CD4-positive, alpha-beta T cell treated with Interleukin-15 for 1 hour (primary cell): ENCODE measurements around the gene CCL22.
"Not testable (repeated sequence)": the region's sequence is repeated elsewhere in the genome, so short reads cannot be mapped to it uniquely, and the experiment has no call there.

Experiments used
- DNase-seq: peaks from one replicate; pipeline ENCODE4 v3.0.0-alpha.2; 2020

The CCL22 gene, protein sequence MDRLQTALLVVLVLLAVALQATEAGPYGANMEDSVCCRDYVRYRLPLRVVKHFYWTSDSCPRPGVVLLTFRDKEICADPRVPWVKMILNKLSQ

DNA sequence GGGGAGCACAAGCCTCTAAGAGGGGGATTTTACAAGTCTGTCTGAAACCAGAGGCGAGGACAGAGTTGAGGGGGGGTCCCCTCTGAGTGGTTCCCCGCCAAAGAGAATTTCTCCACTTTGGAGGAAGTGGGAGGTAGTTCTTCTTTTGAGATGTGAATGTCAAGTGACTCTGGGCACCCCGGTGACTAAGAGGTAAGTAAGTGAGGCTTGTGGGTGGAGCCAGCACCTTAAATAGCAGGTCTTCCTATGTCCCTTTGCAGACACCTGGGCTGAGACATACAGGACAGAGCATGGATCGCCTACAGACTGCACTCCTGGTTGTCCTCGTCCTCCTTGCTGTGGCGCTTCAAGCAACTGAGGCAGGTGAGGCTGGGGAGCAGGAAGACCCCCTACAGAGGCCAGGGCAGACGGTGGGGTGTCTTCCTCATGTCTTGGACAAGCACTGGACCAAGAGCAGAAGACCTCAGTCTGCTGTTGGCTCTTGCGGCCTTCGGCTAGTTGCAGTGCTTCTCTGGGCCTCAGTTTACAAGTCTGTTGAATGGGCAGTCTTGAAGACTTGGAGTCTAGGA is at the start of gene CCL22:
CCL22 (plus strand) TSS at position 257 of the 569 bp plus-strand sequence; CDS start at position 291, 34 bp downstream.
- DNase-seq, result peak; percentile 43

DNA sequence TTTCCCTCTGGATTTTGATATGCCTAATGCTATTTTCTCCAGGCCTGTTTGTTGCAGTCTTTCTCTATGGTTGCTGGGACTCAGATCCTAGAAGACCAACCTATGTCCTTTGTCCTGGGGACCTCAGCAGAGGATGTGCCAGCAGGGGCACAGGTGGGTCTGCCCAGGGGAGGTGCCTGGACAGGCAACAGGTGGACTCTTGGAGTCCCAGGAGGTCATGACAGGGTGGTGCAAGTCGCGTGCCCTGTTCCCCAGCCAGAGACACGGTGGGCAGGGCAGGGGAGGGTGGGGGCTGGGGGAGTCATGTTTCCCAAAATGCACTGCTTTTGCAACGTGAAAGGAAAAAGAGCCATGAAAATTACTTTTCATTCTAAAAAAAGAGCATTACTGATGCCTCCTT is 47.8 kb upstream of the CCL22 start:
- no peak for DNase-seq

GRCh38 chr16:57313509-57313908 is 45.1 kb upstream of the CCL22 start:
- no peak for DNase-seq

DNA sequence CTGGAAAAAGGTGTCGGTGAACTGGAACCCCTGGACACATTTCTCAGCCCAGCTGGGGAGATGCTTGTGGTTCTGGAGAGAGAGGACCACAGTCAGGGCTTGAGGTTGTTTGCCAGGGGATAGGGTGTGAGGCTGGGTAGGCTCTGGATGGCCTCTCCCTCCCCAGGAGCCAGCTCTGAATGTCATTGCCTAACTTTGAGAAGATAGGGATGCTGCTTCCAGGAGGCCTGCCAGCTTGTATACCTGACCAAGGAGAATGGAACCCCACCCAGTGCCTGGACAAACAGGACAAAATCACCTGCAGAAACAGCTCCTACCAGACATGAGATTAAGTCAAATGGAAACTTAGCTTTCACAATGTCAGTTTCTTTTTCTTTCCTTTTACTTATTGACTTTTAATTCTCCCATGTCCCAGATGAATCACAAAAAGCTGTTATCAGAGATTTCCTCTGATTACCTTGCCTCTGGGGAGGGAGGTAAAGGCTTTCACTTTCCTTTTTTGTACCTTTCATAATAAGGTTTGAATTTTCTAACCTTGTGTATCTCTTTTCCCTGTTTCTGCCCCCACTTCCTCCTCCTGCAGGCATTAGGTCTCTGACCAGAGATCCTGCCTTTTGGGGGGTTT is 44.3 kb upstream of the CCL22 start:
- no peak for DNase-seq

GRCh38 chr16:57315416-57315815 is 43.2 kb upstream of the CCL22 start:
- no peak for DNase-seq

GRCh38 chr16:57316390-57317017 is 42.1 kb upstream of the CCL22 start:
- no peak for DNase-seq

GRCh38 chr16:57318240-57318970 is 40.2 kb upstream of the CCL22 start:
- no peak for DNase-seq

DNA sequence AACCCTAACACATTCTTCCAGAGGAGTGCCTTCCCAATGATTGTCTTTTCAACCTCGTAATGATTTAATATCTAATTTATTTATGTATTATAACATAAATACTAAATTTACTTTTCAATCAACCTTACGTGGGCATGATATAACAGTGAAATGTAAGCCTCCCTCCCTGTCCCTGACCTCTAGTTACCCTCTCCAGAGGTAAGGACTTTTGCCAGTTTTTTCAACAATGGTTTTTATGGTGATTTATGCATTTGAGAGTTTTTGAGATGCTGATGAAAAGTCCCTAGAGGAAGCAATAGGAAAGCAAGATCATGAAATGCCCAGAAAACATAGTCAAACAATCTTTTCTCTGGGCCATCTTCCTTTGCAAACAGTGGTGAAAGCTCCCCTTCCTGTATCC is 38.9 kb upstream of the CCL22 start:
- no peak for DNase-seq

- no peak for DNase-seq
These were observed 33.8 kb upstream of the CCL22 start for GRCh38 chr16:57324749-57325148.

GRCh38 chr16:57325458-57325857 is 33.1 kb upstream of the CCL22 start:
- no peak for DNase-seq

GRCh38 chr16:57329718-57330327 is 28.8 kb upstream of the CCL22 start:
- no peak for DNase-seq

DNA sequence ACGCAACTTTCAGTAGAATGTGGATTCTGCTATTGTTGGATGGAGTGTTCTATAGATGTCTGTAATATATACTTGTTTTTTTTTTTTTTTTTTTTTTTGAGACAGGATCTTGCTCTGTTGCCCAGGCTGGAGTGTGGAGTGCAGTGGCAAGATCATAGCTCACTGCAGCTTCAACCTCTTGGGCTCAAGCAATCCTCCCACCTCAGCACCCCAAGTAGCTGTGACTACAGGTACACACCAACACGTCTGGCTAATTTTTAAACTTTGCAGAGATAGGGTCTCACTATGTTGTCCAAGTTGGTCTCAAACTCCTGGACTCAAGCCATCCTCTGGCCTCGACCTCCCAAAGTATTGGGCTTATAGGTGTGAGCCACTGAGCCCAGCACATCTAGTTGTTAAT is 27.2 kb upstream of the CCL22 start:
- DNase-seq, result no peak

DNA sequence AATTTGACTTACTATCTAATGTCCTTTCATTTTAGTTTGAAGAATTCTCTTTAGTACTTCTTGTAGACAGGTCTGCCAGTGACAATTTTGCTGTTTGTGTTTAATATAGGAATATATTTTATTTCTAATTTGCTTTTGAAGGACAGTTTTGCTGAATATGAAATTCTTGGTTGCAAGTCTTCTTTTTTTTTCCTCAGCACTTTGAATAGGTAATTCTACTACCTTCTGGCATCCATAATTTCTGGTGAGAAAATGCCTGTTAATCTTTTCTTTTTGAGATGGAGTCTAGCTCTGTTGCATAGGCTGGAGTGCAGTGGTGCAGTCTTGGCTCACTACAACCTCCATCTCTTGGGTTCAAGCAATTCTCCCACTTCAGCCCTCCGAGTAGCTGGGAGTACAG is 25.2 kb upstream of the CCL22 start:
- no peak for DNase-seq

- no peak for DNase-seq
These were observed 23.2 kb upstream of the CCL22 start for GRCh38 chr16:57335366-57335765.

GRCh38 chr16:57341062-57341440 is 17.5 kb upstream of the CCL22 start:
- DNase-seq, result no peak

GRCh38 chr16:57341441-57342303 is 16.9 kb upstream of the CCL22 start:
- no peak for DNase-seq

DNA sequence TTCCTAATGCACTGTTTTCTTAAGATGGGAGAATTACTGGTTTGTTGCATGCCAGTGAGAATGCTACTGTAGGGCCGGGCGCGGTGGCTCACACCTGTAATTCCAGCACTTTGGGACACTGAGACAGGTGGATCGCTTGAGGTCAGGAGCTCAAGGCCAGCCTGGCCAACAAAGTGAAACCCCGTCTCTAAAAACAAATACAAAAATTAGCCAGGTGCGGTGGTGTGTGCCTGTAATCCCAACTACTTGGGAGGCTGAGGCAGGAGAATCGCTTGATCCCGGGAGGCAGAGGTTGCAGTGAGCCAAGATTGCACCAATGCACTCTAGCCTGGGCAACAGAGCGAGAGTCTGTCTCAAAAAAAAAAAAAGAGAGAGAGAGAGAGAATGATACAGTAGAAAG is 16.0 kb upstream of the CCL22 start:
- not testable (repeated sequence) for DNase-seq

GRCh38 chr16:57343221-57343620 is 15.4 kb upstream of the CCL22 start:
- no peak for DNase-seq

- not testable (repeated sequence) for DNase-seq
These were observed 14.5 kb upstream of the CCL22 start for GRCh38 chr16:57344094-57344493.

DNA sequence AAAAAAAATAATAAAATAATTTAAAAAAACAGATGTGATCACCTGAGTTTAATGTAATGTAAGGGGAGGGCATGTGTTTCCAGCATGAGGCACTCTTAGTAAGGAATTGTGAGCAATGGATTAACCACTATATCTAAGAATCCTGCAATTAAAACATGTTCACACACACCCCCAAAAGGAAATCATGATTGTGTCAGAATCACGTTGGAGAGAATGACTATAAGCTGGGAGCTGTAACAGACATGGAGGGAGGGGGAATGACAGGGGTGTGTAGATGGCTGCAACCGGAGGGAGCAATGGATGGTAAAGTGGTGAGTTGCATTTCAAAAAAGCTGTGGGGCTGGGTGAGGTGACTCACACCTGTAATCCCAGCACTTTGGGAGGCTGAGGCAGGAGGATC is 13.6 kb upstream of the CCL22 start:
- DNase-seq, result no peak

GRCh38 chr16:57345666-57346204 is 12.8 kb upstream of the CCL22 start:
- DNase-seq, result no peak

DNA sequence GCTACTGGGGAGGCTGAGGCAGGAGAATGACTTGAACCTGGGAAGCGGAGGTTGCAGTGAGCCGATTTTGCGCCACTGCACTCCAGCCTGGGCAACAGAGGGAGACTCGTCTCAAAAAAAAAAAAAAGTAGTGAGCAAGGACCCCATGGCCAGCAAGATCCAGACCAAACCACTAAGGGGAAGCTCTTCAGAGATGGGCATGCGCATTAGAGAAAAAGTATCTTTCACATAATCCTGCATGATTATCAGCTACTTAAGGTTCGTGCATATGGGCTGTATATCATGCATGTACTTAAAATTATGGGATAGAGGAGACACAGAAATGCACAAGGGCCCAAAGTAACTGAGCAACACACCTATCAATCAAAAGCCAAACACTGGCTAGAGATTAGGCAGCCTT is 10.7 kb upstream of the CCL22 start:
- no peak for DNase-seq
